Osteocyte (in vitro differentiated cells): ENCODE results near the gene YPEL3. TPM values are rescaled to one million over a fixed set of nuclear protein-coding genes. Genes with fewer than 3 reads are reported as not detected.

ENCODE experiments used
- DNase-seq: peaks from one replicate; pipeline ENCODE4 v3.0.0; 2021; ENCODE audit warnings: mixed read lengths; ENCODE audit not compliant: unreplicated experiment; ENCODE audit errors: extremely low spot score
- H3K27ac Mint-ChIP-seq: one replicate; pipeline ENCODE4 v1.8.0; 2021; ENCODE audit warnings: mild to moderate bottlenecking, mixed read lengths; ENCODE audit not compliant: unreplicated experiment
- H3K27me3 Mint-ChIP-seq: one replicate; pipeline ENCODE4 v1.8.0; 2021; ENCODE audit warnings: mixed read lengths; ENCODE audit not compliant: unreplicated experiment
- H3K36me3 Mint-ChIP-seq: one replicate; pipeline ENCODE4 v1.8.0; 2021; ENCODE audit warnings: mixed read lengths; ENCODE audit not compliant: unreplicated experiment
- H3K4me1 Mint-ChIP-seq: one replicate; pipeline ENCODE4 v1.8.0; 2021; ENCODE audit warnings: mixed read lengths; ENCODE audit not compliant: unreplicated experiment
- H3K4me3 Mint-ChIP-seq: one replicate; pipeline ENCODE4 v1.8.0; 2021; ENCODE audit warnings: mild to moderate bottlenecking, moderate library complexity, mixed read lengths; ENCODE audit not compliant: unreplicated experiment
- H3K9me3 Mint-ChIP-seq: one replicate; pipeline ENCODE4 v1.8.0; 2021; ENCODE audit warnings: mixed read lengths; ENCODE audit not compliant: unreplicated experiment
- CTCF ChIP-seq: fragments of 200-600 bp; sonication (generic); IDR thresholded peaks from 2 replicates; pipeline ENCODE4 v1.5.0; 2021; ENCODE audit warnings: antibody characterized with exemption, mild to moderate bottlenecking, moderate library complexity
- total RNA-seq: library from RNA; stranded (reverse); gene quantifications from 2 replicates; pipeline ENCODE4 v1.2.1, GENCODE V29; 2021

YPEL3 gene
- total RNA-seq, 1 donor from 2014 or later, result 93.3 TPM

GRCh38 chr16:30113031-30113710 is 17.2 kb upstream of the YPEL3 start, which contains the start of gene GDPD3:
TSS of gene GDPD3 (minus strand) at chr16:30113537. CDS start at chr16:30113478, 59 bp downstream.
- peak within 1 kb of the TSS; percentile 47 for H3K27ac Mint-ChIP-seq
- peaks cover 8% of the 10 kb centered on the region for H3K4me1 Mint-ChIP-seq
- H3K4me3 Mint-ChIP-seq, result no peak within 1 kb of the TSS
- no peaks in the 10 kb centered on the region for H3K9me3 Mint-ChIP-seq
- no peak for DNase-seq
- H3K27me3 Mint-ChIP-seq, result no peaks in the 10 kb centered on the region
- H3K36me3 Mint-ChIP-seq, result peaks cover 10% of the 10 kb centered on the region
- TF ChIP-seq CTCF, result no peak

- H3K4me1 Mint-ChIP-seq, result peaks cover 8% of the 10 kb centered on the region
- DNase-seq, result no peak
Measured at GRCh38 chr16:30112197-30113030, 16.4 kb upstream of the YPEL3 start.

GRCh38 chr16:30110661-30111060 is 14.6 kb upstream of the YPEL3 start:
- H3K4me1 Mint-ChIP-seq, result peaks cover 8% of the 10 kb centered on the region
- no peak overlapping the region for H3K27ac Mint-ChIP-seq
- H3K4me3 Mint-ChIP-seq, result no peak overlapping the region
- H3K9me3 Mint-ChIP-seq, result no peaks in the 10 kb centered on the region
- no peak for DNase-seq
- no peaks in the 10 kb centered on the region for H3K27me3 Mint-ChIP-seq
- H3K36me3 Mint-ChIP-seq, result peaks cover 13% of the 10 kb centered on the region
- TF ChIP-seq CTCF, result no peak

More at GRCh38 chr16:30112197-30113030, 16.4 kb upstream of the YPEL3 start:
- Mint-ChIP-seq H3K36me3 (peaks cover 10% of the 10 kb centered on the region), H3K27me3 (no peaks in the 10 kb centered on the region), H3K27ac (peak overlapping the region; percentile 5), H3K4me3 (no peak overlapping the region), H3K9me3 (no peaks in the 10 kb centered on the region)
- peak; percentile 64 for TF ChIP-seq CTCF

GRCh38 chr16:30108059-30108850 is 12.2 kb upstream of the YPEL3 start:
- H3K9me3 Mint-ChIP-seq, result no peaks in the 10 kb centered on the region
- peaks cover 21% of the 10 kb centered on the region for H3K36me3 Mint-ChIP-seq
- H3K4me1 Mint-ChIP-seq, result no peaks in the 10 kb centered on the region
- H3K4me3 Mint-ChIP-seq, result no peak overlapping the region
- no peak overlapping the region for H3K27ac Mint-ChIP-seq
- no peak for DNase-seq
- no peaks in the 10 kb centered on the region for H3K27me3 Mint-ChIP-seq
- TF ChIP-seq CTCF, result no peak
